GM23338 (cell line): Measurements from ENCODE around the gene NLRX1. TPM values are rescaled to one million over a fixed set of nuclear protein-coding genes. Genes with fewer than 3 reads are reported as not detected.

Source experiments
- ATAC-seq: fragments of 200-7000 bp; cut with Tn5 transposase; 3 replicates; pipeline ENCODE4 v1.9.1; 2020
- DNase-seq: peaks from one replicate; pipeline ENCODE4 v3.0.0-alpha.2; 2015; ENCODE audit warnings: low spot score
- H2AFZ ChIP-seq: fragments of 200-600 bp; sonication (generic); 2 replicates; pipeline ENCODE4 v1.8.0; 2016; ENCODE audit warnings: antibody characterized with exemption, mild to moderate bottlenecking, moderate library complexity
- H3F3A ChIP-seq: fragments of 200-600 bp; sonication (generic); replicated peaks from 2 replicates; pipeline ENCODE4 v1.8.0; 2017; ENCODE audit warnings: antibody characterized with exemption, mixed run types, low read depth
- H3K27ac ChIP-seq: fragments of 200-600 bp; sonication (generic); 2 replicates; pipeline ENCODE4 v1.6.1; 2016; ENCODE audit warnings: low read depth
- H3K27me3 ChIP-seq: fragments of 200-600 bp; sonication (generic); 2 replicates; pipeline ENCODE4 v1.8.0; 2016; ENCODE audit warnings: mild to moderate bottlenecking, mixed run types, moderate library complexity; ENCODE audit not compliant: insufficient read depth
- H3K36me3 ChIP-seq: fragments of 200-600 bp; sonication (generic); 2 replicates; pipeline ENCODE4 v1.8.0; 2016; ENCODE audit warnings: mild to moderate bottlenecking; ENCODE audit not compliant: insufficient read depth
- H3K4me1 ChIP-seq: fragments of 200-600 bp; sonication (generic); 2 replicates; pipeline ENCODE4 v1.8.0; 2016; ENCODE audit warnings: mild to moderate bottlenecking, moderate library complexity; ENCODE audit not compliant: insufficient read depth
- H3K4me2 ChIP-seq: fragments of 200-600 bp; sonication (generic); 2 replicates; pipeline ENCODE4 v1.7.1; 2017; ENCODE audit warnings: mixed run types
- H3K4me3 ChIP-seq: fragments of 200-600 bp; sonication (generic); 2 replicates; pipeline ENCODE4 v1.6.1; 2016; ENCODE audit warnings: mixed run types
- H3K79me2 ChIP-seq: fragments of 200-600 bp; sonication (generic); replicated peaks from 2 replicates; pipeline ENCODE4 v1.8.0; 2017; ENCODE audit warnings: mild to moderate bottlenecking; ENCODE audit not compliant: insufficient read depth
- H3K9me2 ChIP-seq: fragments of 200-600 bp; sonication (generic); 2 replicates; pipeline ENCODE4 v1.8.0; 2017; ENCODE audit not compliant: insufficient read depth
- H4K20me1 ChIP-seq: fragments of 200-600 bp; sonication (generic); replicated peaks from 2 replicates; pipeline ENCODE4 v1.8.0; 2017; ENCODE audit warnings: mild to moderate bottlenecking; ENCODE audit not compliant: insufficient read depth
- H3K27ac Mint-ChIP-seq: 2 replicates; pipeline ENCODE4 v1.8.0; 2020; ENCODE audit warnings: inconsistent platforms, mild to moderate bottlenecking, moderate library complexity, mixed read lengths
- H3K27me3 Mint-ChIP-seq: 3 replicates; pipeline ENCODE4 v1.8.0; 2022; ENCODE audit warnings: low read depth, mild to moderate bottlenecking, moderate library complexity, mixed read lengths, inconsistent platforms; ENCODE audit not compliant: insufficient read depth, poor library complexity
- H3K36me3 Mint-ChIP-seq: 3 replicates; pipeline ENCODE4 v1.8.0; 2021; ENCODE audit warnings: low read depth, mild to moderate bottlenecking, inconsistent platforms, moderate library complexity, mixed read lengths
- H3K4me1 Mint-ChIP-seq: 3 replicates; pipeline ENCODE4 v1.8.0; 2020; ENCODE audit warnings: mild to moderate bottlenecking, inconsistent platforms, mixed read lengths
- H3K4me3 Mint-ChIP-seq: 3 replicates; pipeline ENCODE4 v1.8.0; 2021; ENCODE audit warnings: moderate library complexity, mild to moderate bottlenecking, inconsistent platforms, mixed read lengths
- H3K9me3 Mint-ChIP-seq: 3 replicates; pipeline ENCODE4 v1.8.0; 2020; ENCODE audit warnings: moderate library complexity, mild to moderate bottlenecking, inconsistent platforms, mixed read lengths
- JUNB ChIP-seq: IDR thresholded peaks from one replicate; pipeline ENCODE4 v1.6.1; 2016; ENCODE audit warnings: antibody characterized with exemption; ENCODE audit not compliant: unreplicated experiment
- ZNF114 ChIP-seq: fragments of 250-450 bp; sonication (Bioruptor Pico); IDR thresholded peaks from 2 replicates; pipeline ENCODE4 v1.5.0; 2020; ENCODE audit warnings: mild to moderate bottlenecking, moderate library complexity
- ZNF462 ChIP-seq: fragments of 250-450 bp; sonication (Bioruptor Pico); IDR thresholded peaks from 2 replicates; pipeline ENCODE4 v1.5.0; 2020; ENCODE audit warnings: mild to moderate bottlenecking, moderate library complexity
- polyA plus RNA-seq: library from polyadenylated mRNA; unstranded; fragments of >200 nt; fragmentation: Nextera tagmentation; extraction: Ambion mirVana; gene quantifications from 2 replicates; pipeline ENCODE4 v1.2.1, GENCODE V29; 2016
- total RNA-seq: library from RNA; depleted of rRNA; stranded (reverse); fragments of >200 nt; shearing (Covaris generic); gene quantifications from 2 replicates; pipeline ENCODE4 v1.2.3, GENCODE V29; 2014
- TF ChIP-seq, protein P1 (sequence below): IDR thresholded peaks from one replicate; pipeline ENCODE4 v1.6.1; 2018; ENCODE audit warnings: antibody characterized with exemption; ENCODE audit not compliant: unreplicated experiment

Gene NLRX1
- total and polyA plus RNA-seq, 2 experiments from 2014 or later = 2.8 to 13.8 TPM

GRCh38 chr11:119154178-119154577, 14.3 kb upstream of the NLRX1 start:
- TF ChIP-seq, protein P1, sequence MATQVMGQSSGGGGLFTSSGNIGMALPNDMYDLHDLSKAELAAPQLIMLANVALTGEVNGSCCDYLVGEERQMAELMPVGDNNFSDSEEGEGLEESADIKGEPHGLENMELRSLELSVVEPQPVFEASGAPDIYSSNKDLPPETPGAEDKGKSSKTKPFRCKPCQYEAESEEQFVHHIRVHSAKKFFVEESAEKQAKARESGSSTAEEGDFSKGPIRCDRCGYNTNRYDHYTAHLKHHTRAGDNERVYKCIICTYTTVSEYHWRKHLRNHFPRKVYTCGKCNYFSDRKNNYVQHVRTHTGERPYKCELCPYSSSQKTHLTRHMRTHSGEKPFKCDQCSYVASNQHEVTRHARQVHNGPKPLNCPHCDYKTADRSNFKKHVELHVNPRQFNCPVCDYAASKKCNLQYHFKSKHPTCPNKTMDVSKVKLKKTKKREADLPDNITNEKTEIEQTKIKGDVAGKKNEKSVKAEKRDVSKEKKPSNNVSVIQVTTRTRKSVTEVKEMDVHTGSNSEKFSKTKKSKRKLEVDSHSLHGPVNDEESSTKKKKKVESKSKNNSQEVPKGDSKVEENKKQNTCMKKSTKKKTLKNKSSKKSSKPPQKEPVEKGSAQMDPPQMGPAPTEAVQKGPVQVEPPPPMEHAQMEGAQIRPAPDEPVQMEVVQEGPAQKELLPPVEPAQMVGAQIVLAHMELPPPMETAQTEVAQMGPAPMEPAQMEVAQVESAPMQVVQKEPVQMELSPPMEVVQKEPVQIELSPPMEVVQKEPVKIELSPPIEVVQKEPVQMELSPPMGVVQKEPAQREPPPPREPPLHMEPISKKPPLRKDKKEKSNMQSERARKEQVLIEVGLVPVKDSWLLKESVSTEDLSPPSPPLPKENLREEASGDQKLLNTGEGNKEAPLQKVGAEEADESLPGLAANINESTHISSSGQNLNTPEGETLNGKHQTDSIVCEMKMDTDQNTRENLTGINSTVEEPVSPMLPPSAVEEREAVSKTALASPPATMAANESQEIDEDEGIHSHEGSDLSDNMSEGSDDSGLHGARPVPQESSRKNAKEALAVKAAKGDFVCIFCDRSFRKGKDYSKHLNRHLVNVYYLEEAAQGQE = no peak
- TF ChIP-seq ZNF114 (CRISPR knock-in tag) = no peak
- no peak for TF ChIP-seq JUNB
- TF ChIP-seq ZNF462 = no peak
- Mint-ChIP-seq H3K9me3 (no peaks in the 10 kb centered on the region; the same call in 2 of the 3 replicates), H3K4me1 (no peaks in the 10 kb centered on the region; the same call in 2 of the 3 replicates), H3K36me3 (no peaks in the 10 kb centered on the region; the same call in 1 of the 3 replicates), H3K27me3 (peaks cover 36% of the 10 kb centered on the region), H3K4me3 (no peak overlapping the region), H3K27ac (no peak overlapping the region)
- H3K79me2 ChIP-seq = no peaks in the 10 kb centered on the region
- H3K4me3 ChIP-seq = no peak overlapping the region
- no peaks in the 10 kb centered on the region for H4K20me1 ChIP-seq
- H3K27ac ChIP-seq = no peak overlapping the region
- H3K36me3 ChIP-seq = no peaks in the 10 kb centered on the region
- no peak overlapping the region for H3K4me2 ChIP-seq
- no peak for DNase-seq
- peaks cover 25% of the 10 kb centered on the region for H3K27me3 ChIP-seq
- no peak overlapping the region for H2AFZ ChIP-seq
- no peaks in the 10 kb centered on the region for H3K9me2 ChIP-seq
- H3K4me1 ChIP-seq = no peaks in the 10 kb centered on the region
- ATAC-seq = no peak
- 0 out of 2 replicates have a peak, but pooled peaks cover 5% of the 10 kb centered on the region for H3F3A ChIP-seq
